Skeletal muscle cell (primary cell): ENCODE data around the gene ATXN7L3.
"Not testable (repeated sequence)": the region's sequence is repeated elsewhere in the genome, so short reads cannot be mapped to it uniquely, and the experiment has no call there.

ENCODE experiments used
- DNase-seq: peaks from one replicate; pipeline ENCODE4 v3.0.0-alpha.2; 2010; ENCODE audit warnings: low read depth
- H3K4me3 ChIP-seq: 2 replicates; pipeline ENCODE4 v1.5.1; 2011; ENCODE audit warnings: low read depth, mild to moderate bottlenecking, control low read depth, low read length, moderate library complexity

Gene ATXN7L3

DNA sequence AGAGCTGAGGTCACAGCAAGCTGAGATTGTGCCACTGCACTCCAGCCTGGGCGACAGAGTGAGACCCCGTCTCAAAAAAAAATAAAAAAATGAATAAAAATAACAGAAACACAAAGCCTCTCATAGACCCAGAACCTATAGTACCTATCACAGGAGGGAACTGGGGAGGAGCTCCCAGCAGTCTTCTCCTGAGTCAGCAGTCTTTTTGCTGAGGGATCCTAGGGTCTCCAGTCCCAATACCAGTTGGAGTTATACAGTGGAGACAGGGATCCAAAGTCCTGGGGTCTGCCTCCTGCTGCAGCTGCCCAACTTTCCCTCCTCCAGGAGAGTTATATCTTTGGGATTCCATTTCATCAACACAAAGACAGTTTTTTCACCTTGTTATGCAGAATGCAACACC lies 16.7 kb downstream of the ATXN7L3 start:
- no peak overlapping the region for H3K4me3 ChIP-seq
- DNase-seq, result no peak

GRCh38 chr17:44178133-44178532 lies 21.6 kb downstream of the ATXN7L3 start:
- H3K4me3 ChIP-seq, result no peak overlapping the region
- no peak for DNase-seq

GRCh38 chr17:44177640-44178039 lies 22.0 kb downstream of the ATXN7L3 start:
- DNase-seq, result no peak
- H3K4me3 ChIP-seq, result no peak overlapping the region

DNA sequence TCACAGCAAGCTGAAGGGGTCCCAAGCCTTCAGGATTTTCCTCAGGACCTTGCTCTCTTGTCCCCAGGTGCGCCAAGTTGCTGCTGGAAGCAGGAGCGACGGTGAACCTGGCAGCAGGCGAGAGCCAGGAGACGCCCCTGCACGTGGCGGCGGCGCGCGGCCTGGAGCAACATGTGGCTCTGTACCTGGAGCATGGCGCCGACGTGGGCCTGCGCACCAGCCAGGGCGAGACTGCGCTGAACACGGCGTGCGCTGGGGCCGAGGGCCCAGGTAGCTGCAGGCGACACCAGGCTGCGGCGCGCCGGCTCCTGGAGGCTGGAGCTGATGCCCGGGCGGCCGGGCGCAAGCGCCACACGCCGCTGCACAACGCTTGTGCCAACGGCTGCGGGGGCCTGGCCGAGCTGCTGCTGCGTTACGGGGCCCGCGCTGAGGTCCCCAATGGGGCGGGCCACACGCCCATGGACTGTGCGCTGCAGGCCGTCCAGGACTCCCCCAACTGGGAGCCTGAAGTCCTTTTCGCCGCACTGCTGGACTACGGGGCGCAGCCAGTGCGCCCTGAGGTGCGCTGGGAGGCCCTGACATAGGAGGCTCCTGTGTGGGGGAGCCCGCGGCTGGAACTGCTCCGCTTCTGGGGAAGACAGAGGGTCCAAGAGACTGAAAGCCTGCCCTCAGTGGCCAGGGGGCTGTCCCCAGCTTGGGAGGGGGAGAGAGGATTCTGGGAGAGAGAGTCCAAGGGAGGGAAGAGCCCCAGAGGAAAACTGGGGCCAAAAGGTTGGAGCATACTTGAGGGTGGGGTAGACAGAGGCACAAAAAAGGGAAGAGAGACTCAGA lies 22.8 kb downstream of the ATXN7L3 start:
- no peak for DNase-seq
- H3K4me3 ChIP-seq, result no peak overlapping the region

- no peak overlapping the region for H3K4me3 ChIP-seq
- DNase-seq, result no peak
Measured at GRCh38 chr17:44176257-44176656, 23.4 kb downstream of the ATXN7L3 start.

- DNase-seq, result no peak
- no peak overlapping the region for H3K4me3 ChIP-seq
Measured at GRCh38 chr17:44174427-44174826, 25.3 kb downstream of the ATXN7L3 start.

GRCh38 chr17:44171931-44172455 lies 27.7 kb downstream of the ATXN7L3 start:
- no peak overlapping the region for H3K4me3 ChIP-seq
- DNase-seq, result no peak

- DNase-seq, result no peak
Measured at GRCh38 chr17:44170499-44171201, 29.0 kb downstream of the ATXN7L3 start, which contains the start of gene ASB16. Gene ASB16, plus strand, starts transcription at chr17:44170704. Its CDS starts 86 bp downstream, at chr17:44170790.

DNA sequence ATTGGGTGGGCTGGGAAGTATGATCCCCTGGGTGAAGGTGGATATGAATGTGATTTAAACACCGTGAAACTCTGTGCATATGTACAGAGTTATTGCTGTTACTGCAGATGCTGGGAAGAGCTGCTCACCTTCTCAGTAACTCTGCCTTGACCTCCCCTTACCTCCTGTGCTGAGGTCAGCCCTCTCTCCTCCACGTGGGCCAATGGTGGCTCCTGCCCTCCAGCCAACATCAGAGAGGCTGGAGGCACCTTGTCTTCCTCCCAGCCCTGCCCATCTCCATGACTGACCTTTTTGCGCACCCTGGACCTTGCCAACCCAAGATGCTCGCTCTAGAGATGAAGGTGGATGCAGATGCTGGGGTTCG lies 29.6 kb downstream of the ATXN7L3 start:
- no peak for DNase-seq
- no peak overlapping the region for H3K4me3 ChIP-seq

More at GRCh38 chr17:44170499-44171201, 29.0 kb downstream of the ATXN7L3 start, which contains the start of gene ASB16:
- H3K4me3 ChIP-seq, result no peak within 1 kb of the TSS

GRCh38 chr17:44167181-44167861 lies 32.4 kb downstream of the ATXN7L3 start:
- H3K4me3 ChIP-seq, result no peak overlapping the region
- DNase-seq, result no peak

DNA sequence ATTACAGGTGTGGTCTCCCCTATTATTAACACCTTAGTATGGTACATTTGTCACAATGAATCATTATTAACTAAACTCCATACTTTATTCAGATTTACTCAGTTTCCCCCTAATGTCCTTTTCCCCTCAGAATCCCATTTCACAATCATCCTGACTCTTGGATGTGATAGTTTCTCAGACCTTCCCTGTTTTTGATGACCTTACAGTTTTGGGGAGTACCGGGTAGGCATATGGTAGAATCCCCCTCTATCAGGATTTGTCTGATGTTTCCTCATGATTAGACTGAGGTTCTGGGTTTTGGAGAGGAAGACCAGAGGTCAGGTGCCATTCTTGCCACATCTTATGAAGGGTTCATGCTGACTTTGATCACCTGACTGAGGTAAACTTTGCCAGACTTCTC lies 35.2 kb downstream of the ATXN7L3 start:
- no peak overlapping the region for H3K4me3 ChIP-seq
- DNase-seq, result no peak

GRCh38 chr17:44159519-44160210 lies 40.0 kb downstream of the ATXN7L3 start:
- no peak for DNase-seq
- H3K4me3 ChIP-seq, result no peak overlapping the region

DNA sequence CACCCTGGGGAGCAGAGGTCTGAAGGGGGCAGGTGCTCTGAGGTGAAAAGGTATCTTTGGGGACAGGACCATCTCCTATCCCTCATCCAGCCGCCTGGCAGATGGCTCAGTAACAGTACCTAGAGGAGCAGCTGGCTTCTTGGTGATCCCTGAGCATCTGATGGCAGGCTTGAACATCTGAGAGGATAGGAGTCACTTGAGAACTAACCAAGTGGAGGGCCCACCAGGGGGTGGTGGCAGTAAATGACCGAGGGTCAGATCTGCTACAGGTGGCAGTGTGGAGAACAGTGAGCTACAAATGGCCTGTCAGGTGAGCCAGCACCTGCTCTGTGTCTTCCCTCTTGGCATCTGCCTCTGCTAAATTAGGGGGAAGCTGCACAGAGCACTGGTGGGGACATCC lies 44.2 kb downstream of the ATXN7L3 start:
- no peak overlapping the region for H3K4me3 ChIP-seq
- no peak for DNase-seq

DNA sequence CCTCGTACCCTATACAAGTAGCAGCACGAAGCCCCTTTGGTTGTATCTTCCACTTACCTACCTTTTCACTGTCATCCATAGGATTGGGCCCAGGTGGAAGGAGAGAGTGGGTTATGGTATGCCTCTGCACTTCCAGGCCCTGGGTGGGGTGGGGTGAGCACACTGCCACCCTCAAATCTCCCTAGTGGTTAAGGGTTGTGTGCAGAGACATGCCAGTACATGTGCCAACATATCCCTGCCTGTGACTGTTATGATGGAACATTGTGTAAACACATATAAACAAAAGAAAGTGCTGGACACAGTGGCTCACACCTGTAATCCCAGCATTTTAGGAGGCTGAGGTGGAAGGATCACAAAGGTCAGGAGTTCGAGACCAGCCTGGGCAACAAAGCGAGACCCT lies 46.8 kb downstream of the ATXN7L3 start:
- no peak for DNase-seq
- H3K4me3 ChIP-seq, result no peak overlapping the region

- no peak for DNase-seq
- no peak overlapping the region for H3K4me3 ChIP-seq
Measured at GRCh38 chr17:44149750-44150329, 49.8 kb downstream of the ATXN7L3 start.

DNA sequence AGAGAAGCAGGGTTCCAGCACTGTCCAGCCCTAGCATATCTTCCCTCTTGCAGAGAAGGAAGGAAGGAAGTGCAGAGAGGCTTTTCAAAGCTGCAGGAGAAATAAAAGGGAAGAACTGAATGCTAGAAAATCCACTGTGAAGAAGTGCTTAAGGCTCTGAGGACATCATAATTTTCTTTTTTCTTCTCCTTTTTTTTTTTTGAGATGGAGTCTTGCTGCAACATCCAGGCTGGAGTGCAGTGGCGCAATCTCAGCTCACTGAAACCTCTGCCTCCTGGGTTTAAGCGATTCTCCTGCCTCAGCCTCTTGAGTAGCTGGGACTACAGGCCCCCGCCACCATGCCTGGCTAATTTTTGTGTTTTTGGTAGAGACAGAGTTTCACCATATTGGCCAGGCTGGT lies 50.6 kb downstream of the ATXN7L3 start:
- not testable (repeated sequence) for H3K4me3 ChIP-seq, DNase-seq

GRCh38 chr17:44147812-44148211 lies 51.9 kb downstream of the ATXN7L3 start:
- H3K4me3 ChIP-seq, result no peak overlapping the region
- DNase-seq, result no peak

DNA sequence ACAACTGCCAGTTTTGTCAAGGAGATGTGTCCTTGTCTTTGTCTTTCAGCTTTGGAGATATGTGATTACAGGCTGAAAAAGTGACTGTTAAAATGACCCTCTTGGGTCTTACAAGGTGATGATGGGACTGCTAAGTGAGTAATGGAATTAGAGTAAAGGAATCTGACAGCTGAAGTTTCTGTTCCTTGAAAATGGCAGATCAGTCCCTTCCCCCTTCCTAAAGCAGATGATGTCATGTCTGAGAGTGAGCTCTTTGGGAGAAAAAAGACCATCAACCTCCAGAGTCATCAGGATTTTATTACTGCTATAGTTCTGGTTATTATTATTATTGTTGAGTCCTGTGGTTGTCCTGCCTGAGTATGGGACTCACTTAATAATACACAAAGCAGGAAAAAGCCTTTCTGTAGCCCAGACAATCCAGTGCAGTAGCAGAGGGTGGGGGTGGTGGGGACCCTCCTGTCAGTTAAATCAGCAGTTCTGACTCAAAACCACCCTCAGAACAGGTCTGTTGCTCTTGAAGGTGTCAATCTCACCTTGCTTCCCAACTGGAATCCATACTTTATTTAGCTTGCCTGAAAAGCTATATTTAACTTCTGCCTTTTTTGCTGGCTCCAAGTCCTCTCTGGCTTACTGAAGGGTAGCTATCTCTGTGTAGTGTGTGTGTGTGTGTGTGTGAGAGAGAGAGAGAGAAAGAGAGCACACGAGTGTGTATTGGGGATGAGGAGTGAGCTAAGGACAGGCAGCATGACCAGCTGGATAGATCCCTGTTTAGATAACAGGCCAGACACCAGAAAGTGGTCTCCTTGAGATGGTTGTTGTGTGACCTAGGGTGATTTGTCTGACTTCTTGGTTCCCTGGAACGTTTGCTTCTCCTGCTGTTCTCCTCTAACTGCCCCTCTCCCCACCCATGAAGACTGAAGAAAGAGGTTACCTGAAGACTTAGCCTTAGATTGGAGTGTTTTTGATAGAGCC lies 53.0 kb downstream of the ATXN7L3 start:
- H3K4me3 ChIP-seq, result no peak overlapping the region
- DNase-seq, result no peak
